HG03280 (cell line): ENCODE data around the gene SLC66A3.

Experiments used
- ATAC-seq: cut with Tn5 transposase; IDR thresholded peaks from one replicate; pipeline ENCODE4 v1.9.1; 2021; ENCODE audit warnings: mild to moderate bottlenecking, moderate library complexity; ENCODE audit not compliant: unreplicated experiment

The SLC66A3 gene

GRCh38 chr2:11208083-11208482, 52.8 kb downstream of the SLC66A3 start:
- no peak for ATAC-seq

- no peak for ATAC-seq
These were observed 57.4 kb downstream of the SLC66A3 start for GRCh38 chr2:11212645-11213044.

- ATAC-seq: no peak
These were observed 57.9 kb downstream of the SLC66A3 start for GRCh38 chr2:11213090-11213638.

GRCh38 chr2:11213975-11214374, 58.7 kb downstream of the SLC66A3 start:
- ATAC-seq: no peak

- ATAC-seq: no peak
These were observed 59.5 kb downstream of the SLC66A3 start for GRCh38 chr2:11214770-11215169.

GRCh38 chr2:11215407-11215806, 60.1 kb downstream of the SLC66A3 start:
- no peak for ATAC-seq

- ATAC-seq: no peak
These were observed 65.2 kb downstream of the SLC66A3 start for GRCh38 chr2:11220445-11220844.

GRCh38 chr2:11222845-11223244, 67.6 kb downstream of the SLC66A3 start:
- no peak for ATAC-seq

- no peak for ATAC-seq
These were observed 69.6 kb downstream of the SLC66A3 start for GRCh38 chr2:11224887-11225286.

GRCh38 chr2:11227595-11227994, 72.3 kb downstream of the SLC66A3 start:
- ATAC-seq: no peak
